ES-I3 (cell line): ENCODE measurements around the gene WDFY1.
"Not testable (repeated sequence)": the region's sequence is repeated elsewhere in the genome, so short reads cannot be mapped to it uniquely, and the experiment has no call there.

ENCODE experiments used
- H3K36me3 ChIP-seq: 2 replicates; pipeline ENCODE4 v1.6.1; 2013; ENCODE audit warnings: mild to moderate bottlenecking, low read length, control low read depth, moderate library complexity; ENCODE audit not compliant: insufficient read depth
- H3K4me1 ChIP-seq: 2 replicates; pipeline ENCODE4 v1.6.1; 2013; ENCODE audit warnings: mild to moderate bottlenecking, control low read depth, low read length; ENCODE audit not compliant: insufficient read depth
- H3K9ac ChIP-seq: 2 replicates; pipeline ENCODE4 v1.6.1; 2013; ENCODE audit warnings: low read depth, mild to moderate bottlenecking, low read length, moderate library complexity
- H3K9me3 ChIP-seq: 2 replicates; pipeline ENCODE4 v1.6.1; 2013; ENCODE audit warnings: mild to moderate bottlenecking, low read length, moderate library complexity; ENCODE audit not compliant: control insufficient read depth, insufficient read depth

The WDFY1 gene

DNA sequence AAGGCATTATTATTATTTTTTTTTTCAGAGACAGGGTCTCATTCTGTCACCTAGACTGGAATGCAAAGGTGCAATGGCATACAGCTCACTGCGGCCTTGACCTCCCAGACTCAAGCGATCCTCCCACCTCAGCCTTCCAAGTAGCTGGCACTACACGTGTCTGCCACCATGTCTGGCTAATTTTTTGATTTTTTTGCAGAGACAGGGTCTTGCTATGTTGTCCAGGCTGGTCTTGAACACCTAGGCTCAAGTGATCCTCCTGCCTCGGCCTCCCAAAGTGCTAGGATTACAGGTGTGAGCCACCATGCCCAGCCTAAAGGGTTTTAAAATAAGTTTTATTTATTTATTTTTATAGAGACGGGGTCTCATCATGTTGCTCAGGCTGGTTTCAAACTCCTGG is 62.4 kb downstream of the WDFY1 start:
- Histone ChIP-seq H3K4me1 (no peaks in the 10 kb centered on the region), H3K36me3 (peaks cover 22% of the 10 kb centered on the region), H3K9ac (no peak overlapping the region), H3K9me3 (no peaks in the 10 kb centered on the region)

DNA sequence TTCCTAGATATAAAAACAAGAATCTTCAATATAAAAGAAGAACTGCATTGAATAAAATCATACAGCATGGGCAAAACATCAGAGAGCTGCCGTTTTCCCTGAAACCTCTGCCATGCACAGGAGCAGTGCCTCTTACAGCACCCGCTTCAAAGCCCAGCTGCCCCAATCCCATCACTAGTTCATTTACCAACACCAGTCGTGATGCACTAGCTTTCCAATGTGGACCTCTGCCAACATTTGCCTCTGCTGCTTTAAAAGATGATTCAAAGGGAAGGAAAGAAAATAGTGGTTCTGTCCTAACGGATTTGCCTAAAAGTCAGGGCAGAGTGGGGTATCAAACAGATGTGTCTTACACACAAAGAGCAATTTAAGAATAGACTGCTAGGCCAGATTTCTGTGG is 64.3 kb downstream of the WDFY1 start:
- peaks cover 22% of the 10 kb centered on the region for H3K36me3 ChIP-seq

DNA sequence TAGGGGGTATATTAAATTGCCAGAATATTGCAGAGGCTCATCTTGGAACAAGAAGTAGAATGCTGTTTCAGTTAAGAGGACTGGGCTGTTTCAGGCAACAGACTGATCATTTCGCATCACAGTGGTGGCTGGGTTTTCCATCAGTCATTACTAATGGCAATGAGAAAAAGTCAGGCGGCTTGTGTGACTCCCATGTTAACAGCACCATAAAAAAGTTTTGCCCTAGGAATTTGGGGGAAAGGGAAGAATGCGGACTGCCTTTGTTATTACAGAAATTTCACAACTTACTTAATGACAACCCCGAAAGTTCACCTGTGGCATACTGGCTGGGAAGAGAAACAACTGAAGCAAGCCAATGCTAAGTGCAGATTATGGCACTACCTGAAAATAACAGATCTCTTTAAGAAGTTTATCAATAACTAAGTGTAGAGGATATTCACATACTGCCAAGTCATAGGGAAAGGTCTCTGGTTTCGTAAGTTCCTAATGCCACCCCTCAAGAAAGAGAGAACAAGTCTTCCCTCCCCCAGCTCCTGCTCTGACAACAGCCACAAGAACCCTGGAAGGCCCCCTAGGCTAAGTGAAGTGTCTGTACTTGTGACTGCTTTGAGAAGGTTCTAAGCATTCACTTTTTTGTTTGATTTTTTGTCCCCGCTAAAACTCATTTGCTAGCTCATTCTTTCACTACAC is 67.3 kb downstream of the WDFY1 start:
- no peaks in the 10 kb centered on the region for H3K9me3 ChIP-seq
- H3K36me3 ChIP-seq, result peaks cover 14% of the 10 kb centered on the region
- H3K9ac ChIP-seq, result no peak overlapping the region
- H3K4me1 ChIP-seq, result no peaks in the 10 kb centered on the region

More for the DNA sequence above, 64.3 kb downstream of the WDFY1 start:
- Histone ChIP-seq H3K4me1 (no peaks in the 10 kb centered on the region), H3K9me3 (no peaks in the 10 kb centered on the region), H3K9ac (no peak overlapping the region)

DNA sequence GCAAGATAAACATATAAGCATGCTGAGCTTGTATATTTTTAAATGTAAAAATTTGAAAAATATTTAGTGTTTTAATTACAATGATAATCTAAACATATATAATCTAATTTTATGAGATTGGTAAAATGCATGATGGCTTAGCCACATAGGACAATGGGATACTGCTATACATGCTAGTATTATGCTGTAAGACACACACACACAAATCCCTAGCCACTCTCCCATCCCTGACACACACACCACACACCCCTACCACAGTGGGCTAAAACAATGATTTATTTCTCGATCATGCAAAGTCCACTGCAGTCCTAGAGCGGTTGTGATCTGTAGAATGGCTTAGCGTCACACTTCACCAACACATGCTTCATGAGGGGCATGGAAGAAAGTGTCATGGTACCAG is 71.5 kb downstream of the WDFY1 start:
- H3K9ac ChIP-seq, result no peak overlapping the region
- no peaks in the 10 kb centered on the region for H3K9me3 ChIP-seq
- no peaks in the 10 kb centered on the region for H3K4me1 ChIP-seq
- H3K36me3 ChIP-seq, result no peaks in the 10 kb centered on the region; the same call in 1 of the 2 replicates

DNA sequence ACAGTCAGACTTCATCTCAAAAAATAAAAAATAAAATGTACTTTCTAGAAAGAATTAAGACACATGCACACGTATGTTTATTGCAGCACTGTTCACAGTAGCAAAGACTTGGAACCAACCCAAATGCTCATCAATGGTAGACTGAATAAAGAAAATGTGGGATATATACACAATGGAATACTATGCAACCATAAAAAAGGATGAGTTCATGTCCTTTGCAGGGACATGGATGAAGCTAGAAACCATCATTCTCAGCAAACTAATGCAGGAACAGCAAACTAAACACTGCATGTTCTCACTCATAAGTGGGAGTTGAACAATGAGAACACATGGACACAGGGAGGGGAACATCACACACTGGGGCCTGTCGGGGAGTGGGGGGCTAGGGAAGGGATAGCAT is 72.4 kb downstream of the WDFY1 start:
- not testable (repeated sequence) for H3K9ac ChIP-seq, H3K4me1 ChIP-seq, H3K9me3 ChIP-seq, H3K36me3 ChIP-seq

DNA sequence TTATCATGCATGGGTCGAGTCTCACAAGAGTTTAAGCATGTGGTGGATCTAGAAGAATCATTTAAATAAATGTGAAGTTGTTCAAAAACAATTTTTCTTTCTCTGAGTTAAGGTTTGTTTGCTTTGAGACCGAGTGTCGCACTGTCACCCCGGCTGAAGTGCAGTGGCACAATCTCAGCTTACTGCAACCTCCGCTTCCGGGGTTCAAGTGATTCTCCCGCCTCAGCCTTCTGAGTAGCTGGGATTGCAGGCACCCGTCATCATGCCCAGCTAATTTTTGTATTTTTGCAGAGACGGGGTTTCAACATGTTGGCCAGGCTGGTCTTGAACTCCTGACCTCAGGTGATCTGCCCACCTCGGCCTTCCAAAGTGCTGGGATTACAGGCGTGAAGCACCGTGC is 73.5 kb downstream of the WDFY1 start:
- not testable (repeated sequence) for H3K36me3 ChIP-seq, H3K4me1 ChIP-seq, H3K9me3 ChIP-seq, H3K9ac ChIP-seq

DNA sequence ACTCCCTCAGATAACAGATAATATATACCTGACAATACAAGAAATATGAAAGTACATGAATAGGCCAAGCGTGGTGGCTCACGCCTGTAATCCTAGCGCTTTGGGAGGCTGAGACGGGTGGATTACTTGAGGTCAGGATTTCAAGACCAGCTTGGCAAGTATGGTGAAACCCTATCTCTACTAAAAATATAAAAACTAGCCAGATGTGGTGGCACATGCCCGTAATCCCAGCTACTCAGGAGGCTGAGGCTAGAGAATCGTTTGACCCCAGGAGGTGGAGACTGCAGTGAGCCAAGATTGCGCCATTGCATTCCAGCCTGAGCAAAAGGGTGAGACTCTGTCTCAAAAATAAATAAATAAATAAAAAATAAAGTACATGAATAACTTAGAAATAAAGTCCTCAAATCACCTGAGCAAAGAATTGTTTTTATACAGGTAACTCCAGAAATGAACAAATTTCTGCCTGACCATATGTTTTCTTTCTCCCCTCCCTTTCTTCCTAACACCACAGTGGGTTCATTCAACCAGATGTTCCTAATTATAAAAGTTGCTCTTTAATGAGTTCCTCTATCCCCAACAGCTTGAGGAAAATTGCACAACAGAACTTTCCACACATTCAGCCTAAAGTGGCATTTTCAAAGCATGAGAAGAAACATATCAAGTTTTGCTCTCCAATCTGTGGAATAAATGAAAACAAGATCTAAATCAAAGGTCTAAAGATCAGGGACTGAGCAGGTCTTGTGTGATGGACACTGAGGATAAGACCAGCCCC is 74.1 kb downstream of the WDFY1 start:
- no peaks in the 10 kb centered on the region for H3K9me3 ChIP-seq
- H3K36me3 ChIP-seq, result no peaks in the 10 kb centered on the region
- H3K9ac ChIP-seq, result no peak overlapping the region
- H3K4me1 ChIP-seq, result peaks cover 7% of the 10 kb centered on the region

DNA sequence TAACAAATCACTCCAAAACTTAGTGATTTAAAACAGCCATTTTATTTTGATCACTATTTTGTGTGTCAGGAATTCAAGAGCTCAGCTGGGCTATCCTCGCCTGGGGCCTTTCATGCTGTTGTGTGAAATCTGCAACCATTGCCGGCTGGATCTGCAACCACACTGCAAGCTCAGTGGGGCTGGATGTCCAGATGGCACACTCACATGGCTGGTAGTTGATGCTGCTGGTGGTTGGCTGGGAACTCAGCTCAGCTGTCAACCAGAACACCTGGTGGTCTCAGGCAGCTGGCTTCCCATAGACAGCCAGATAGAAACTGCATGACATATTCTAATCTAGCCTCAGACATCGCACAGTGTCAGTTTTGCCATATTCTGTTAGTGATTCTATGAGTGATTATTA is 77.1 kb downstream of the WDFY1 start:
- no peak overlapping the region for H3K9ac ChIP-seq
- H3K4me1 ChIP-seq, result peaks cover 10% of the 10 kb centered on the region
- H3K9me3 ChIP-seq, result no peaks in the 10 kb centered on the region
- H3K36me3 ChIP-seq, result no peaks in the 10 kb centered on the region

DNA sequence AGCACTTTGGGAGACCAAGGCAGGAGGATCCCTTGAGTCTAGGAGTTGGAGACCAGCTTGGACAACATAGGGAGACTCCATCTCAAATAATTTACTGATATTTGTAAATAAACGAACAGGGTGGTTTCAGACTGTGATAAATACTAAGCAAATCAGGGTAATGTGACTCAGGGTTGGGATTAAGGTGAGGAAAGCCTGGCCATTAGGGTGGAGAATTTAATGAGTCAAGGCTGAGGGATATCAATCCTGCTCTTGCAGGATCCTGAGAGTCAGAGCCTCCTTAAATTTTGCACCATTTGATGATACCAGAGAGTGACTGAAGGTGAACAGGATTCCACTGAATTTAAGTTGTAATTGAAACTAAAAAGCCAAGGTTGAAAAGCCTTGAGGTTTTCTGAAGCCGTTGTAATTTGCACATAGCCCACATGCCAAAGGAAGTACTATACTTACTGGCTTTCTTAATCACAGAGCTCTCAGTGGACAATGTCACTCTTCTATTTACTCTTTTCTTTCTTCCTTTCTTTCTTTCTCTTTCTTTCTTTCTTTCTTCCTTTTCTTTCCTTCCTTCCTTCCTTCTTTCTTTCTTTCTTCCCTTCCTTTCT is 79.1 kb downstream of the WDFY1 start:
- Histone ChIP-seq H3K36me3 (no peaks in the 10 kb centered on the region), H3K9ac (no peak overlapping the region), H3K4me1 (peaks cover 10% of the 10 kb centered on the region), H3K9me3 (no peaks in the 10 kb centered on the region)

DNA sequence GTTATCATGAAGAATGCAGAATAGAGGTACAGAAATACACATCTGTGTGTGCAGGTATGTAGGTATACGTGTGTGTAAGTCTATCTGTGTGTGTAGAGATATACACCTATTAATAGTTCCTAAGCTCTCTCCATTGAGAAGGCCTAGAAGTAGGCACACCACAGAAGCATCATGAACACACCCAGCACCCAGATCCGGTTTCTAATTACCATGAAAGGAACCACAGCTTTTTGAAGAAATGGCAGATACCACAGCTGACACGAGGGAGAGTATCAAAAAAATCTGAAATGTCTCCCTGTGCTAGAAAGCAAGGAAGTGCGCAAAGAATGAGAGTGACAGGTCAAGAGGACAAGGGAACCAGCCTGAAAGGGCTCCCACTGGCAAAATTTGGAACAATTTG is 80.0 kb downstream of the WDFY1 start:
- Histone ChIP-seq H3K9me3 (no peaks in the 10 kb centered on the region), H3K4me1 (peaks cover 10% of the 10 kb centered on the region), H3K36me3 (no peaks in the 10 kb centered on the region), H3K9ac (no peak overlapping the region)

DNA sequence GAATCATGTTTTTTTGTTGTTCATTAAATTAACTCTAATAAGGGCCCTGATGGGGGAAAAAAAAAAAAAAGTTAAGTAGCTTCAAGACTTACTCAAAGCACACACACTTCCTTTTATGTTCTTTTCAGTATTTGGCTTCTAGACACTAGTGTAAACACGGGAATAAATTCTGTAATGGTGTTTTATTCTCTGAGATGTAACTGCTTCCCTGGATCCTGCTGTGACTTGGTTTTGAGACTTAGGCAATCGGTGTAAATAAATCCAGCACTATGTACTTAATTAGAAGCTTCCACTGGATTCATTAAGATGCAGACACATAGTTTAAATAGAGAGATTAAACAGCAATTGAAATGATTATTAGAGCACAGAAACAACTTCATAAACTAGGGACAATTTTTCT is 81.6 kb downstream of the WDFY1 start:
- no peak overlapping the region for H3K9ac ChIP-seq
- peaks cover 10% of the 10 kb centered on the region for H3K4me1 ChIP-seq
- no peaks in the 10 kb centered on the region for H3K9me3 ChIP-seq
- H3K36me3 ChIP-seq, result no peaks in the 10 kb centered on the region

DNA sequence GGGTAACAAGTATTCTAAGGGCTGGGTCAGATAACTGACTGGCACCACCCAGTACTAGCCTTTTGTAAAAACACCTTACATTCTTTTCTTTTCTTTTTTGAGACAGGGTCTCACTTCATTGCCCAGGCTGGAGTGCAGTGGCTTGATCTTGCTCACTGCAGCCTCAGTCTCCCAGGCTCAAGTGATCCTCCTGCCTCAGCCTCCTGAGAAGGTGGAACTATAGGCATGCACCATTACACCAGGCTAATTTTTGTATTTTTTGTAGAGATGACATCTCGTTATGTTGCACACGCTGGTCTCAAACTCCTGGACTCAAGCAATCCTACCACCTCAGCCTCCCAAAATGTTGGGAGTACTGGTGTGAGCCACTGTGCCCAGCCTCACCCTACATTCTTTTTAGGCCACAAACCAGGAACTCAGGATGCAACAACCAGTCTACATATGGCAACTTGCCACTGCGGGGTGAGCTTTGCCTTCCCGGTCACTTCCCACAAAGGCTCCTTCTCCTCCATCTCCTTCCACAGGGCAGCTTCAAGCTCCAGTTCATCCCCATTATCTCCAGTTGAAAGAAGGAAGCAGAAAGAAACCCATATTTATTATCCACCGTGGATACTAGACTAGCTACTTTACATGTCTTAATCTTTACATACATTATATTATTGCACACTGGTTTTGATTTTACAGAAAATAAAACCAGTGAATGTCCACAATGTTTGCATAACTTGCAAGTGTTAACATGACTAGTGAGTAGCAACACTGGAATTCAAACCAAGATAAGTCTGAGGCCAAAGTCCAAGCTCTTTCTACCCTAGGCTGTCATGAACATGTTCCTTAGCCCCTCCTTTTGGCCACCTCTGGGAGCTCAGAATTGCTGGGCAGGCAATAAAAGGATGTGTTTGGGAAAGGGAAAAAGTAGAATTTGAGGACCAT is 84.1 kb downstream of the WDFY1 start:
- no peaks in the 10 kb centered on the region for H3K9me3 ChIP-seq
- no peak overlapping the region for H3K9ac ChIP-seq
- peaks cover 3% of the 10 kb centered on the region for H3K4me1 ChIP-seq
- no peaks in the 10 kb centered on the region for H3K36me3 ChIP-seq

DNA sequence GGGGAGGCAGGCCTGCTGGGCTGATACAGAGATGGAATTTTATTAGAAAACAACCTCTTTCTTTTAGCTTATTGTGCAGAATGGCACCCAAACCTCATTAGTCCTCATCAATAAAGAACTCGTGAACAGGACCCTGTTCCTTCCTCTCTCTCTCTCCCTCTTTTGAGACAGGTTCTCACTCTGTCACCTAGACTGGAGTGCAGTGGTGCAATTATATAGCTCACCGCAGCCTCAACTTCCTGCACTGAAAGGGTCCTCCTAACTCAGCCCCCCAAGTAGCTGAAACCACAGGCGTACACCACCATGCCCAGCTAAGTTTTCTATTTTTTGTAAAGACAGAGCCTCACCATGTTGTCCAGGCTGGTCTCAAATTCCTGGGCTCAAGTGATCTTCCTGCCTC is 86.1 kb downstream of the WDFY1 start:
- Histone ChIP-seq H3K9me3 (no peaks in the 10 kb centered on the region), H3K9ac (no peak overlapping the region), H3K36me3 (no peaks in the 10 kb centered on the region), H3K4me1 (no peaks in the 10 kb centered on the region)

DNA sequence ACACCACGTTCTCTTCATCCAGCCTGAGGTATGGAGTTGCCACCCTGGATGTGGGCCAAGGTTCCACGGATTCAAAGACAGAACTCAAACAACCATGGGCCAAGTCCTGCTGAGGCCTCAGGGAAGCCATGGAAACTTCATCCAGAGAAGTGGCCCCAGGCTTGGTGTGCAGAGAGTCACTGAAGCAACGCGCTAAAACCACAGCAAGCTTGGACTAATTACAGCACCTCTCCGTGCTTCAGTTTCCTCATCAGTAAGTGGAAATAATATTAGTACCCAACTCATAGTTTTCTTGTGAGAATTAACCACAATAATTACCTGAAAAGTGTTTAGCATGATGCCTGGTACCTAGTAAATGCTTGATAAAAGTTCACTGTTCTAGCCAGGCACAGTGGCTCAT is 88.6 kb downstream of the WDFY1 start:
- H3K4me1 ChIP-seq, result no peaks in the 10 kb centered on the region
- no peaks in the 10 kb centered on the region for H3K9me3 ChIP-seq
- no peaks in the 10 kb centered on the region; the same call in none of the 2 replicates for H3K36me3 ChIP-seq
- H3K9ac ChIP-seq, result no peak overlapping the region
